Esophagus squamous epithelium (tissue), 4 donors: ENCODE data around the gene KDELR3.

Experiments used
- CTCF ChIP-seq, 6 experiments: fragments of 450-650 bp in 4 of 6; fragments of 200-600 bp in 2 of 6; sonication (generic) in 2 of 6; IDR thresholded peaks; one replicate each; pipeline ENCODE4 v1.5.1; 2016 to 2019; ENCODE audit warnings: antibody characterized with exemption in 6 of 6, mild to moderate bottlenecking in 4 of 6, moderate library complexity in 4 of 6
- POLR2A ChIP-seq, 4 donors: fragments of 450-650 bp; IDR thresholded peaks; one replicate each; pipeline ENCODE4 v1.6.1; 2017; ENCODE audit warnings: antibody characterized with exemption in 4 of 4, mild to moderate bottlenecking in 4 of 4, moderate library complexity in 3 of 4

- TF ChIP-seq CTCF (IDR thresholded peaks at IDR 0.05) (no peak), POLR2A (IDR thresholded peaks at IDR 0.05) (no peak)
Measured at GRCh38 chr22:38449776-38450175, 18.1 kb upstream of the KDELR3 start.
